Effector CD4-positive, alpha-beta T cell (primary cell): ENCODE results near the gene RANBP1.

ENCODE experiments used
- DNase-seq: peaks from one replicate; pipeline ENCODE4 v3.0.0-alpha.2; 2020

RANBP1 gene

DNA sequence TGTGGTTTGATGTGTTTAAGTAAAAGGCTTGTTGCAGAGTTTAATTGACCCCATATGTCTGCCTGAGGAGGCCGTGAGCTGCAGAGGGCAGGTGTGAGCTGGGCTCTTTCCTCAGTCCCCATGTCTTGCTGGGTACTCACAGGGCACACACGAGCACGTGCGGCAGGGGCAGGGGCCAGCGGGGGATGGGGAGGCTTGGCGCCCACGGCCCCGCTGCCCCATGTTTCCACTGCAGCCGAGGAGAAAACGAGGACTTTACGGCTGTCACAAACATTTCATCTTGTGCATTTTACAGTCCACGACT is 59.6 kb downstream of the RANBP1 start:
- DNase-seq, result no peak

DNA sequence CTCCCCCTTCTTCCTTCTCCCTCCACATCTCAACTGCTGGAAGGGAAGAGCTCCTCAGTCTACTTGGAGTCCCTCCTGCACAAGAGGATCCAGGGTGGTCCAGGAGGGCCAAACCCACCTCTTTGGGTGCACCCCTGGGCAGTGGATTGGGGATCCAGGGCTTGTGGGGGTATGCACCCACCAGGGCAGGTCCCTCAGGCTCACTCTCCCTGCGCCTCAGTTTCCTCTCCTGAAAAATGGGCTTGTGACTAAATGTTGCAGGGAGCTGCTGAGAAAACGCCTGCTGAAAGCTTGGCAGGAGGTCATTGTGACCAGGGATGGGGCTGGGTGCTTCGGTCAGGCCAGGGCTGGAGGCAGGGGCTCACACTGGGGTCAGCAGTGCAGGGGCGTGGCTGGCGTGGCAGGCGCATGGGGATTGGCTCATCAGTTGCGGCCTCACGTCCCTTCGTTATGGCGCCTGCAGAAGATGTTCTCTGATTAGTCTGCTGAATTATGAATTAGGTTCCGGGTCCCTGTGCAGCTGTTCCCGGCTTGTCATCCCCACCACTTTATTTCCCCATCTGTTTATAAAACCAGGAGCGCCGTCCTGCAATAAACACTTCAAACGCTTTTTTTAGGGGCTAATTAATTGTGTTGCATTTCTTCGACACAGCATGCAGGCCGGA is 60.6 kb downstream of the RANBP1 start:
- DNase-seq, result no peak
